Adrenal gland (tissue), 5 donors: Measurements from ENCODE around the gene CACNA1D.

Experiments used
- CTCF ChIP-seq, 6 experiments: fragments of 450-650 bp in 4 of 6; fragments of 200-600 bp in 2 of 6; sonication (generic) in 1 of 6; IDR thresholded peaks; 1 replicate in 5 of 6; 2 replicates in 1 of 6; pipeline versions ENCODE4 v1.5.1 to v1.8.0; 2016 to 2021; ENCODE audit warnings: antibody characterized with exemption in 6 of 6, mild to moderate bottlenecking in 2 of 6, moderate library complexity in 1 of 6
- POLR2A ChIP-seq, 2 donors: fragments of 450-650 bp; IDR thresholded peaks; one replicate each; pipeline ENCODE4 v1.6.1; 2017; ENCODE audit warnings: antibody characterized with exemption in 2 of 2, mild to moderate bottlenecking in 2 of 2, moderate library complexity in 1 of 2
- donor health status: DM: no; HTN: no; CAD: no.

- no peak for TF ChIP-seq CTCF (IDR thresholded peaks at IDR 0.05)
- no peak for TF ChIP-seq POLR2A (IDR thresholded peaks at IDR 0.05)
Measured at GRCh38 chr3:53725387-53725995, 231.1 kb downstream of the CACNA1D start.
